ENCODE data around the gene TGFBRAP1. TPM values are rescaled to one million over a fixed set of nuclear protein-coding genes. Genes with fewer than 3 reads are reported as not detected.
A peak's percentile ranks its signal among the peaks of the same experiment; 100 is the strongest.
"Not testable (repeated sequence)": the region's sequence is repeated elsewhere in the genome, so short reads cannot be mapped to it uniquely, and the experiment has no call there.

TGFBRAP1 gene
- total RNA-seq, 6 donors from 2014 or later = 18.6 to 25.7 (median 20.8) TPM

DNA sequence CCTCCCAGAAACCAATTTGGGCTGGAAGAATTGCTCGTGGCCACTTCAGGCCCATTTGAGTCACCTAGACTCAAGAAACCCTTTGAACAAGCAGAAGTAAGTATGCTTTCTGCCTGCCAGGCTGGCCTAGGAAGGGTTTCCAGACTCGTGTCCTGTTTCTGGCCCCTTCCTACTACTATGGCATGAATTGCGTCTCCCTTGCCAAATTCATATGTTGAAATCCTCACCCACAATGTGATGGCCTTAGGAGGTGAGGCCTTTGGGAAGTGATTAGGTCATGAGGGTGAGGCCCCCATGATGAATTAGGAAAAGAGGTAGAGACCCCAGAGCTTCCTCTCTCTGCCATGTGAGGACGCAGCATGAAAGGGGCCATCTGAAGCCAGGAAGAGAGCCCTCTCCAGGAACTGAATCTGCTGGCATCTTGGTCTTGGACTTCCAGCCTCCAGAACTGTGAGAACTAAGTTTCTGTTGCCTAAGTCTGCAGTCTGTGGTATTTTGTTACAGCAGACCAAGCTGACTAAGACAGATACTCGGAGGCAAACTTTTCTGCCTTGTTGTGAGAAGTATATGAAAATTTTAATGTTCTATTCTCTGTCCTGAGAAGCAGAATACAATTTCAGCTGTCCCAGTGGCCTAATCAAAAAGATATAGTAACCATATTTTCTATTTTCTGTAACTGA lies 74.9 kb downstream of the TGFBRAP1 start:
- H3K4me3 ChIP-seq = no peak overlapping the region
- no peak overlapping the region for H3K27ac ChIP-seq
- ATAC-seq (ENCODE audit: low FRiP score in 2 of 2) (no peak), DNase-seq (no peak)
- H3K36me3 ChIP-seq = no peaks in the 10 kb centered on the region
- TF ChIP-seq, protein P1, sequence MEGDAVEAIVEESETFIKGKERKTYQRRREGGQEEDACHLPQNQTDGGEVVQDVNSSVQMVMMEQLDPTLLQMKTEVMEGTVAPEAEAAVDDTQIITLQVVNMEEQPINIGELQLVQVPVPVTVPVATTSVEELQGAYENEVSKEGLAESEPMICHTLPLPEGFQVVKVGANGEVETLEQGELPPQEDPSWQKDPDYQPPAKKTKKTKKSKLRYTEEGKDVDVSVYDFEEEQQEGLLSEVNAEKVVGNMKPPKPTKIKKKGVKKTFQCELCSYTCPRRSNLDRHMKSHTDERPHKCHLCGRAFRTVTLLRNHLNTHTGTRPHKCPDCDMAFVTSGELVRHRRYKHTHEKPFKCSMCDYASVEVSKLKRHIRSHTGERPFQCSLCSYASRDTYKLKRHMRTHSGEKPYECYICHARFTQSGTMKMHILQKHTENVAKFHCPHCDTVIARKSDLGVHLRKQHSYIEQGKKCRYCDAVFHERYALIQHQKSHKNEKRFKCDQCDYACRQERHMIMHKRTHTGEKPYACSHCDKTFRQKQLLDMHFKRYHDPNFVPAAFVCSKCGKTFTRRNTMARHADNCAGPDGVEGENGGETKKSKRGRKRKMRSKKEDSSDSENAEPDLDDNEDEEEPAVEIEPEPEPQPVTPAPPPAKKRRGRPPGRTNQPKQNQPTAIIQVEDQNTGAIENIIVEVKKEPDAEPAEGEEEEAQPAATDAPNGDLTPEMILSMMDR (IDR thresholded peaks at IDR 0.05) = no peak
- TF ChIP-seq POLR2AphosphoS5 (IDR thresholded peaks at IDR 0.05) = no peak
- no peak for TF ChIP-seq POLR2A (IDR thresholded peaks at IDR 0.05)
- no peak for TF ChIP-seq EP300 (IDR thresholded peaks at IDR 0.05)
- WGBS, 2 donors = 53 to 65% methylated on average over 3 to 5 of the region's 5 CpGs
- no peaks in the 10 kb centered on the region for H3K4me1 ChIP-seq
- H3K27me3 ChIP-seq = no peaks in the 10 kb centered on the region
- no peaks in the 10 kb centered on the region for H3K9me3 ChIP-seq

DNA sequence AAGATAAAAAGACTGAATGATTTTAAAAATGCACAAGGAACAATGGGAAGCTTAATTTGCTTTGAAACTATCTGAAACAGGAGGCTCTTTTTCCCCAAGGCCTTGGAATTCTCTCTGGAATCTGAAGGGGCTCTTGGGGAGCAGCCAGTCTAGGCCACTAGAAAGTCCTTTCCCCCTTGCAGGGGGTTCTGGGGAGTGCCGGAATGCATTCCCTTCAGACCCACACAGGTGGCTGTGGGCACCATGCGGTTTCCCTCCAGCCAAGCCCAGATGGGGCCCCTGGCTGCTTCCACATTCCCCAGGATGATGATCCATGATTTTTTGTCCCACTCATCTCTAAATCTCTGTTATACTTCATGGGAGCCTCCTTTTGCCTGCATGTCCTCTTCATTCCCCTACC lies 77.3 kb downstream of the TGFBRAP1 start:
- peak in 1 of 2 donors; percentile 53 for ATAC-seq (ENCODE audit: low FRiP score in 2 of 2)
- no peak overlapping the region for H3K27ac ChIP-seq
- DNase-seq = no peak
- H3K4me1 ChIP-seq = no peaks in the 10 kb centered on the region
- WGBS, 2 donors = 52 to 100% methylated on average over 1 to 2 of the region's 2 CpGs
- no peaks in the 10 kb centered on the region for H3K27me3 ChIP-seq
- H3K36me3 ChIP-seq = no peaks in the 10 kb centered on the region
- no peak overlapping the region for H3K4me3 ChIP-seq
- TF ChIP-seq, protein P1 (IDR thresholded peaks at IDR 0.05) = no peak
- TF ChIP-seq EP300 (IDR thresholded peaks at IDR 0.05) (no peak), POLR2AphosphoS5 (IDR thresholded peaks at IDR 0.05) (no peak), POLR2A (IDR thresholded peaks at IDR 0.05) (no peak)
- H3K9me3 ChIP-seq = no peaks in the 10 kb centered on the region

DNA sequence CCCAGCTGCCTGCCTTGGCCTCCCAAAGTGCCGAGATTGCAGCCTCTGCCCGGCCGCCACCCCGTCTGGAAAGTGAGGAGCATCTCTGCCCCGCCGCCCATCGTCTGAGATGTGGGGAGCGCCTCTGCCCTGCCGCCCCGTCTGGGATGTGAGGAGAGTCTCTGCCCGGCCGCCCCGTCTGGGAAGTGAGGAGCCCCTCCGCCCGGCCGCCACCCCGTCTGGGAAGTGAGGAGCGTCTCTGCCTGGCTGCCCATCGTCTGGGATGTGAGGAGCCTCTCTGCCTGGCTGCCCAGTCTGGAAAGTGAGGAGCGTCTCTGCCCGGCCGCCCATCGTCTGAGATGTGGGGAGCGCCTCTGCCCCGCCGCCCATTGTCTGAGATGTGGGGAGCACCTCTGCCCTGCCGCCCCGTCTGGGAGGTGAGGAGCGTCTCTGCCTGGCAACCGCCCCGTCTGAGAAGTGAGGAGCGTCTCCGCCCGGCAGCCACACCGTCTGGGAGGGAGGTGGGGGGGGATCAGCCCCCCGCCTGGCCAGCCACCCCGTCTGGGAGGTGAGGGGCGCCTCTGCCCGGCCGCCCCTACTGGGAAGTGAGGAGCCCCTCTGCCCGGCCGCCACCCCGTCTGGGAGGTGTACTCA lies 78.4 kb downstream of the TGFBRAP1 start:
- H3K9me3 ChIP-seq; H3K27me3 ChIP-seq; H3K4me1 ChIP-seq; H3K4me3 ChIP-seq; H3K36me3 ChIP-seq; ATAC-seq (ENCODE audit: low FRiP score in 2 of 2); H3K27ac ChIP-seq: not testable (repeated sequence)
- DNase-seq = peak in 1 of 2 donors; percentile 67
- 87 to 89% methylated on average over 8 to 40 of the region's 43 CpGs for WGBS, 2 donors

DNA sequence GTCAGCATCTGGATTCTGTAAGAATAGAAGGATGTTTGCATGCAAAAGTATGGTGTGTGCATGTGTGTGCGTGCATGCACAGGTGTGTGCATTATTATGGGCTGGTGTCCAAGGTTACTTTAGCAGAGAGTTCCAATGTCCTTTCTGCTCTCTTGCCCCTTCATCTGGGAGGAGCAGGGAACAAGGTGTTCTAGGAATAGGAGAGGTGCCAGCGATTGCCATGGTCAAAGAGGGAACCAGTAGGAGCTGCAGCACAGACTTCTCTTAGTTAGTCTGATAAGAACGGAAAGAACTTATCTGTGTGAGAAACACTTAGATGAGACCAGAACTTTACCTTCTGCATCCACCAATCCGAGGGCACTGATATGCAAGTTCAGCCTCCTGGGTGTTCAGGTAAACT lies 79.6 kb downstream of the TGFBRAP1 start:
- ATAC-seq (ENCODE audit: low FRiP score in 2 of 2) (no peak), DNase-seq (no peak)
- 82 to 89% methylated on average over 4 of the region's 4 CpGs for WGBS, 2 donors
- H3K4me3 ChIP-seq = no peak overlapping the region
- H3K27me3 ChIP-seq = no peaks in the 10 kb centered on the region
- no peak overlapping the region for H3K27ac ChIP-seq
- H3K36me3 ChIP-seq = no peaks in the 10 kb centered on the region
- H3K9me3 ChIP-seq = no peaks in the 10 kb centered on the region
- no peaks in the 10 kb centered on the region for H3K4me1 ChIP-seq
- TF ChIP-seq POLR2AphosphoS5 (IDR thresholded peaks at IDR 0.05) (no peak), POLR2A (IDR thresholded peaks at IDR 0.05) (no peak), EP300 (IDR thresholded peaks at IDR 0.05) (no peak)
- TF ChIP-seq, protein P1 (IDR thresholded peaks at IDR 0.05) = no peak

GRCh38 chr2:105249181-105249580 lies 80.4 kb downstream of the TGFBRAP1 start:
- WGBS, 2 donors = 78 to 82% methylated on average over 5 of the region's 5 CpGs
- no peak for DNase-seq
- H3K4me1 ChIP-seq = no peaks in the 10 kb centered on the region
- H3K27ac ChIP-seq = no peak overlapping the region
- H3K36me3 ChIP-seq = no peaks in the 10 kb centered on the region
- no peak for ATAC-seq (ENCODE audit: low FRiP score in 2 of 2)
- H3K4me3 ChIP-seq = no peak overlapping the region
- no peaks in the 10 kb centered on the region for H3K27me3 ChIP-seq
- TF ChIP-seq POLR2AphosphoS5 (IDR thresholded peaks at IDR 0.05) = no peak
- no peak for TF ChIP-seq EP300 (IDR thresholded peaks at IDR 0.05)
- TF ChIP-seq, protein P1 (IDR thresholded peaks at IDR 0.05) = no peak
- TF ChIP-seq POLR2A (IDR thresholded peaks at IDR 0.05) = no peak
- H3K9me3 ChIP-seq = no peaks in the 10 kb centered on the region
